ENCODE data around the gene ADRA1B. TPM values are rescaled to one million over a fixed set of nuclear protein-coding genes. Genes with fewer than 3 reads are reported as not detected.
A peak's percentile ranks its signal among the peaks of the same experiment; 100 is the strongest.
"Not testable (repeated sequence)": the region's sequence is repeated elsewhere in the genome, so short reads cannot be mapped to it uniquely, and the experiment has no call there.

ADRA1B gene
- total RNA-seq, 2 donors from 2014 or later: 3.4 to 3.5 TPM

DNA sequence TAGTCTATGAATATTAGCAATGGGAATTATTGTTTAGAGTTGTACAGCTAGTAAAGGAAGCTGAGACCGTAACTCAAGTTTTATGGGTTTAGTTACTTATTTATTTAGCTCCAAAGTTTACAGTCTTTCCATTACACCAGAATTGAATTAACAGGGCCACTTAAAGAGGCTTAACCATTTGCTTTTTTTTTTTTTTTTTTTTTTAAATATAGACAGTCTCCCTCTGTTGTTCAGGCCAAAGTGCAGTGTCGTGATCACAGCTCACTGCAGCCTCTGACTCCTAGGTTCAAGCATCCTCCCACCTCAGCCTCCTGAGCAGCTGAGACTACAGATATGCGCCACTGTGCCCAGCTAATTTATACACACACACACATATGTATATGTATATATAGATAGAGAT, 91.2 kb downstream of the ADRA1B start:
- DNase-seq (ENCODE audit: low spot score): no peak
- TF ChIP-seq, protein P1, sequence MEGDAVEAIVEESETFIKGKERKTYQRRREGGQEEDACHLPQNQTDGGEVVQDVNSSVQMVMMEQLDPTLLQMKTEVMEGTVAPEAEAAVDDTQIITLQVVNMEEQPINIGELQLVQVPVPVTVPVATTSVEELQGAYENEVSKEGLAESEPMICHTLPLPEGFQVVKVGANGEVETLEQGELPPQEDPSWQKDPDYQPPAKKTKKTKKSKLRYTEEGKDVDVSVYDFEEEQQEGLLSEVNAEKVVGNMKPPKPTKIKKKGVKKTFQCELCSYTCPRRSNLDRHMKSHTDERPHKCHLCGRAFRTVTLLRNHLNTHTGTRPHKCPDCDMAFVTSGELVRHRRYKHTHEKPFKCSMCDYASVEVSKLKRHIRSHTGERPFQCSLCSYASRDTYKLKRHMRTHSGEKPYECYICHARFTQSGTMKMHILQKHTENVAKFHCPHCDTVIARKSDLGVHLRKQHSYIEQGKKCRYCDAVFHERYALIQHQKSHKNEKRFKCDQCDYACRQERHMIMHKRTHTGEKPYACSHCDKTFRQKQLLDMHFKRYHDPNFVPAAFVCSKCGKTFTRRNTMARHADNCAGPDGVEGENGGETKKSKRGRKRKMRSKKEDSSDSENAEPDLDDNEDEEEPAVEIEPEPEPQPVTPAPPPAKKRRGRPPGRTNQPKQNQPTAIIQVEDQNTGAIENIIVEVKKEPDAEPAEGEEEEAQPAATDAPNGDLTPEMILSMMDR (IDR thresholded peaks at IDR 0.05): no peak
- Histone ChIP-seq H3K4me1 (peaks cover 0 to 23% of the 10 kb centered on the region in 2 donors), H3K4me3 (no peak overlapping the region), H3K9me3 (no peaks in the 10 kb centered on the region), H3K36me3 (peaks cover 9% of the 10 kb centered on the region), H3K27me3 (no peaks in the 10 kb centered on the region), H3K27ac (no peak overlapping the region)

DNA sequence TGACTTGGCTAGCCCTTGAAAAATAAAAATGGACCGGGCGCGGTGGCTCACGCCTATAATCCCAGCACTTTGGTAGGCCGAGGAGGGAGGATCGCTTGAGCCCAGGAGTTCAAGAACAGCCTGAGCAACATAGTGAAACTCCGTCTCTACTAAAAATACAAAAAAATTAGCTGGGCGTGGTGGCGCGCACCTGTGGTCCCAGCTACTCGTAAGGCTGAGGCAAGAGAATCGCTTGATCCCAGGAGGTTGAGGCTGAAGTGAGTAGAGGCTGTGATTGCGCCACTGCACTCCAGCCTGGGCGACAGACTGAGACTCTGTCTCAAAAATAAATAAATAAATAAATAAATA, 92.2 kb downstream of the ADRA1B start:
- peak overlapping the region; percentile 70 to 75 for H3K4me3 ChIP-seq
- peak overlapping the region; percentile 79 to 84 for H3K27ac ChIP-seq
- peaks cover 0 to 23% of the 10 kb centered on the region in 2 donors for H3K4me1 ChIP-seq
- not testable (repeated sequence) for DNase-seq (ENCODE audit: low spot score); H3K27me3 ChIP-seq; H3K9me3 ChIP-seq
- H3K36me3 ChIP-seq: peaks cover 12% of the 10 kb centered on the region

DNA sequence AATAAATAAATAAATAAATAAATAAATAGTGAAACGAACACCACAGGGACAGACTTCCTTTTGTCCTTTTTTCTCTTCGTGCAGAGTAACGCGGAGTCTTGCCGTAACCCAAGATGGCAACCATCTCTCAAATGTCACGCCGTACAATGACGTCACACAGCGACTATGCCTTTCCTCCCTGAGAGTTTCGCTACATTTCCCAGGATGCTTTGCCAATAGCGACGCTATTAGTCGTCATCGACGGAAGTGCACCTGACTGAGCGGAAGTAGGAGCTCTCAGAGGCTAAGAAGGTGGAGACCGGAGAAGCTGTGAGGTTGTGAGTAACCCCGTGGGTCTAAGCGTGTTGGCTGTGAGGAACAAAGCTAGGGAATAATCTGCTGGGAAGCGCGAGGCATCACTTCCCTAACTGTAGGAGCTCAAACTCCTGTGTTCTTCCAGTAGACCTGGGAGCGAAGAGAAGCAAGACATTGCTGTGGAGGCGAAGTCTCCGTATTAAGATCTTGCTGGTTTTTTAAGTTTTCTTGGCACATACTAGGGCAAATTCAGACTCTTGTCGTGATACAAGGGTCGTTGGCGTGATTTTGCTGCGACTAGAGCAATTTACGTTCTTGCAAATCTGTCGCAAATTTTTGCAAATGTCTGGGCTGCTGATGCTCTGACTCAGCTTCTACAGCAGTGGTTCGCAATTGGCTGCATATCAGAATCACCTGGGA, 92.8 kb downstream of the ADRA1B start, which contains the start of gene TTC1:
Gene TTC1, plus strand, starts transcription at position 263 of the 714 bp plus-strand sequence. CDS start 1,390 bp downstream, outside the sequence.
- TF ChIP-seq, protein P1 (IDR thresholded peaks at IDR 0.05): no peak
- peak; percentile 98 for DNase-seq (ENCODE audit: low spot score)
- H3K4me1 ChIP-seq: peaks cover 0 to 23% of the 10 kb centered on the region in 2 donors
- H3K36me3 ChIP-seq: peaks cover 12% of the 10 kb centered on the region
- H3K4me3 ChIP-seq: peak within 1 kb of the TSS; percentile 70 to 75
- H3K27me3 ChIP-seq: no peaks in the 10 kb centered on the region
- peak within 1 kb of the TSS; percentile 79 to 84 for H3K27ac ChIP-seq
- H3K9me3 ChIP-seq: no peaks in the 10 kb centered on the region

DNA sequence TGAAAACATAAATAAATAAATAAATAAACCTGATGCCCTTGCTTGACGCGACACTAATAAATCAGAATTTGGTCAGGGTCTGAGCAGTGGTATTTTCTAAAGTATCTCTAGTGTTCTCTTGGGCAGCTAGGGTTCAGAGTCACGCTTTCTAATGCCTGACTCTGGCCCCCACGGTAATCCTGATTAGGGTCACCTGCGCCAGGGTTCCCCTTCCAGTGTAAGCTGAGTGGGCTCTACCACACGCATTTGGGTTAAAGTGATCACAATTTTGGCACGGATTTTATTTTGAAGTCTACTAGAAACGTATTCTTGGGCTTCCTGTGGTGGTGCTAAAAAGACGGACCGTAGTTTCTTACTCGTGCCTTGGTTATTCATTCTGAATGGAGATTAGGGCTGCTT, 93.3 kb downstream of the ADRA1B start:
- TF ChIP-seq, protein P1 (IDR thresholded peaks at IDR 0.05): no peak
- Histone ChIP-seq H3K4me1 (peaks cover 0 to 23% of the 10 kb centered on the region in 2 donors), H3K27ac (peak overlapping the region; percentile 79 to 84), H3K9me3 (no peaks in the 10 kb centered on the region), H3K27me3 (no peaks in the 10 kb centered on the region), H3K4me3 (peak overlapping the region; percentile 70 to 75), H3K36me3 (peaks cover 12% of the 10 kb centered on the region)
- DNase-seq (ENCODE audit: low spot score): no peak

DNA sequence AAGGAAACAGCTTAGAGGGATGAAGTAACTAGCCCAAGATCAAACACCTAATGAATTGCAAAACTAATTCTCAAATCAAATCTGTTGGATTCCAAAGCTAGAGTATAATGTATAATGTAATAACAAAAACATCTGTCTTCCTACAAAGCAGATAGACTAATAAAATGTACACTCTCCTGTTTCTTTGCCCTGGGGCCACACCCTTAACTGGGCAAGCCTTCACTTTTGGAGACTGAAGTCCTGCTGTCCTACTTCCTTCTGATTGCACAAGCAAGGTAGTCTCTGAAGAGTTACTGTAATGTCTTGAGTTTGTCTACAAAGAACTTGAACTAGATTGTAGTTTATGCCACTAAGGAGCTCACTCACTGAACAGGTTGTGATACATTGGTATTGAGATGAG, 95.2 kb downstream of the ADRA1B start:
- H3K36me3 ChIP-seq: peaks cover 14% of the 10 kb centered on the region
- no peaks in the 10 kb centered on the region for H3K27me3 ChIP-seq
- H3K4me3 ChIP-seq: no peak overlapping the region
- H3K4me1 ChIP-seq: peaks cover 0 to 23% of the 10 kb centered on the region in 2 donors
- TF ChIP-seq, protein P1 (IDR thresholded peaks at IDR 0.05): no peak
- no peak overlapping the region for H3K27ac ChIP-seq
- no peak for DNase-seq (ENCODE audit: low spot score)
- H3K9me3 ChIP-seq: no peaks in the 10 kb centered on the region

DNA sequence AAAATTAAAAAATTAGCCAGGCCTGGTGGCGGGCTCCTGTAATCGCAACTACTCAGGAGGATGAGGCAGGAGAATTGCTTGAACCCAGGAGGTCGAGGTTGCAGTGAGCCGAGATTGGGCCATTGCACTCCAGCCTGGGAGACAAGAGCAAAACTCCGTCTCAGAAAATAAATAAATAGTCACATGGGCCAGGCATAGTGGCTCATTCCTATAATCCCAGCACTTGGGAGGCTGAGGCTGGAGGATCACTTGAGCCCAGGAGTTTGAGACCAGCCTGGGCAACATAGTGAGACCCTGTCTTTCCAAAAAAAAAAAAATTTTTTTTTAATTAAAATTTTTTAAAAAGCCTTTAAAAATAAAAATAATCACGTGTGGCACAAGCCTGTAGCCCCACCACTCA, 97.9 kb downstream of the ADRA1B start:
- DNase-seq (ENCODE audit: low spot score); H3K4me3 ChIP-seq; H3K9me3 ChIP-seq; H3K27ac ChIP-seq; H3K27me3 ChIP-seq: not testable (repeated sequence)
- peaks cover 0 to 23% of the 10 kb centered on the region in 2 donors for H3K4me1 ChIP-seq
- peaks cover 17% of the 10 kb centered on the region for H3K36me3 ChIP-seq
